BE2C (cell line): ENCODE measurements around the gene DISC1.

Source experiments
- DNase-seq: peaks from one replicate; pipeline ENCODE4 v3.0.0-alpha.2; 2020
- H3K27me3 ChIP-seq: fragments of 250-450 bp; sonication (Bioruptor Pico); 2 replicates; pipeline ENCODE4 v1.5.1; 2020; ENCODE audit warnings: mild to moderate bottlenecking
- H3K36me3 ChIP-seq: fragments of 250-450 bp; sonication (Bioruptor Pico); 2 replicates; pipeline ENCODE4 v1.5.1; 2020; ENCODE audit warnings: mild to moderate bottlenecking
- H3K4me1 ChIP-seq: fragments of 250-450 bp; sonication (Bioruptor Pico); 2 replicates; pipeline ENCODE4 v1.5.1; 2020
- H3K4me3 ChIP-seq: 2 replicates; pipeline ENCODE4 v1.5.1; 2011; ENCODE audit warnings: low read depth, low read length
- H3K9me3 ChIP-seq: fragments of 250-450 bp; sonication (Bioruptor Pico); 2 replicates; pipeline ENCODE4 v1.5.1; 2020
- CTCF ChIP-seq: IDR thresholded peaks from 2 replicates; pipeline ENCODE4 v1.5.1; 2012; ENCODE audit warnings: mild to moderate bottlenecking, low read depth, low read length

The DISC1 gene

DNA sequence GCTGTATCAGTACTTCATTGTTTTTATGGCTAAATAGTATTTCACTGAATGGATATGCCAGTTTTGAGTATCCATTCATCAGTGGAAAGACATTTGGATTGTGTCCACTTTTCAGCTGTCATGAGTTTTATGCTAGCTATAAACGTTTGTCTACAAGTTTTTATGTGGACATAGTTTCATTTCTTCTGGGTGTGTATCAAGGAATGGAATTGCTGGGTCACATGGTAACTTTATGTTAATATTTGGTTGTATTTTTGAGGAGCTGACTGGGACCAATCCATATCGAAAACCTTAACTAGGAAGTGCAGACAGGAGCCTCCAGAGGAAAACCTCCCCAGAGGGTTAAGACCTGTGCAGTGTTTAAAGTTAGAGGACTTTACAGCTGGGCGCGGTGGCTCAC is 31.8 kb upstream of the DISC1 start:
- no peaks in the 10 kb centered on the region for H3K9me3 ChIP-seq
- H3K4me3 ChIP-seq: no peak overlapping the region
- no peaks in the 10 kb centered on the region for H3K36me3 ChIP-seq
- H3K27me3 ChIP-seq: no peaks in the 10 kb centered on the region
- TF ChIP-seq CTCF: no peak
- peaks cover 5% of the 10 kb centered on the region for H3K4me1 ChIP-seq
- no peak for DNase-seq

GRCh38 chr1:231596337-231596791 is 30.2 kb upstream of the DISC1 start:
- TF ChIP-seq CTCF: no peak
- Histone ChIP-seq H3K4me1 (0 out of 2 replicates have a peak, but pooled peaks cover 4% of the 10 kb centered on the region), H3K9me3 (no peaks in the 10 kb centered on the region), H3K36me3 (no peaks in the 10 kb centered on the region), H3K27me3 (no peaks in the 10 kb centered on the region), H3K4me3 (no peak overlapping the region)
- no peak for DNase-seq

DNA sequence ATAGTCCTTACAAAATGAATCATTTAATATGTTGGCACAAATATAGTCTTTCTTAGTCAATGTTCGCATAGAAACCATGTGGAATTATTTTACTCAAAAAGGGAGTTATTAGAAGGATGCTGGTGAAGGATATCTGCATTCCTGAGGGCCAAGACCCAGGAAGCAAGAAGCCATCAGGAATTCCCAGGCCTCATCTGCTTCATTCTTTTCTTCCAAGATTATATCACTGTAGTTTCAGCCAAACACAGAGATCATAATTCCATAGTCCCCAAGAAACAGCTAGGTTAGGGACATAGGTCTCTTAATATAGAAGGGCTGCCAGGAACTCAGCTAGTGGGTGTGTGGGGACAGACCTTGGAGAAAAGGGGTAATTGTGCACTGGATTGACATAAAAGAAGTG is 28.6 kb upstream of the DISC1 start:
- no peaks in the 10 kb centered on the region for H3K9me3 ChIP-seq
- no peak for TF ChIP-seq CTCF

DNA sequence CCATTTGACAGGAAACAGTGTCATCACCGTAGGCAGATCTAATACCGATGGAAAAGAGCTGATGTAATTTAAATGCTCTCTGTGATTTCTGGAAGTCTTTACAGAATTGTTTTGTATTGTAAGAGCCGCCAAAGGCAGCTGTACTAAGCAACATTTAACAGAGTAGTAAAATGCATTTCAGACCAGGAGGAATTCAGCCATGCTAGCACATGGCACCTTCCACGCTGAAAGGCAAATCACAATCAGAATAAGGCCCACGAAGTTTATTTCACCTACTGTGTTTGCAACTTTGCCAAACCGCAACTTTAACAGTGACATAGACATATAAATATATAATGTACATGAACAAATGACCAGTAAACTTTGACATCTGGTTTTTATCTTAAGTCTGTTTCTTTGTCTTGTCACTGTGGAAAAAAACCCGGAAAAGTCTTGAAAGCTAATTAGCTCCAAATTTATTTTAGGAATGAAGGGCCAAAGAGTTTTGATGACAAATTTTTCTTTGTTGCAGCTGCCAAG is 26.1 kb upstream of the DISC1 start:
- Histone ChIP-seq H3K4me1 (peaks cover 6% of the 10 kb centered on the region; the same call in 1 of the 2 replicates), H3K27me3 (no peaks in the 10 kb centered on the region), H3K9me3 (no peaks in the 10 kb centered on the region), H3K4me3 (no peak overlapping the region), H3K36me3 (no peaks in the 10 kb centered on the region)
- TF ChIP-seq CTCF: no peak
- no peak for DNase-seq

More for the DNA sequence above, 28.6 kb upstream of the DISC1 start:
- H3K4me3 ChIP-seq: no peak overlapping the region
- H3K27me3 ChIP-seq: no peaks in the 10 kb centered on the region
- no peak for DNase-seq
- H3K4me1 ChIP-seq: peaks cover 6% of the 10 kb centered on the region; the same call in 1 of the 2 replicates
- H3K36me3 ChIP-seq: no peaks in the 10 kb centered on the region

GRCh38 chr1:231601824-231602672 is 24.5 kb upstream of the DISC1 start:
- Histone ChIP-seq H3K9me3 (no peaks in the 10 kb centered on the region), H3K4me3 (no peak overlapping the region), H3K27me3 (no peaks in the 10 kb centered on the region), H3K36me3 (no peaks in the 10 kb centered on the region), H3K4me1 (peaks cover 6% of the 10 kb centered on the region; the same call in 1 of the 2 replicates)
- no peak for TF ChIP-seq CTCF
- no peak for DNase-seq

DNA sequence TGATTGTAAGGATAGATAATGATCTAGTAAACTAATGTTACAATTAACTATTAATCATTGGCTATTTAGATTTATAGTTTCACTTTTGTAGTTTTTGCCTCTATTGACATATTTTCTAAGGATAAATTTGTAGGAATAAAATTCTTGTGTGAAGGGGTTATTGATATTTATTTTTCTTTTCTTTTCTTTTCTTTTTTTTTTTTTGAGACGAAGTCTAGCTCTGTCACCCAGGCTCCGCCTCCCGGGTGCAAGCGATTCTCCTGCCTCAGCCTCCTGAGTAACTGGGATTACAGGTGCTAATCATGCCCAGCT is 24.0 kb upstream of the DISC1 start:
- H3K4me3 ChIP-seq: no peak overlapping the region
- H3K36me3 ChIP-seq: no peaks in the 10 kb centered on the region
- no peak for DNase-seq
- TF ChIP-seq CTCF: no peak
- no peaks in the 10 kb centered on the region for H3K9me3 ChIP-seq
- H3K27me3 ChIP-seq: no peaks in the 10 kb centered on the region
- peaks cover 6% of the 10 kb centered on the region; the same call in 1 of the 2 replicates for H3K4me1 ChIP-seq
